ENCODE results near the gene SLPI. TPM values are rescaled to one million over a fixed set of nuclear protein-coding genes. Genes with fewer than 3 reads are reported as not detected.

Gene SLPI, protein sequence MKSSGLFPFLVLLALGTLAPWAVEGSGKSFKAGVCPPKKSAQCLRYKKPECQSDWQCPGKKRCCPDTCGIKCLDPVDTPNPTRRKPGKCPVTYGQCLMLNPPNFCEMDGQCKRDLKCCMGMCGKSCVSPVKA
- total RNA-seq (2014; rRNA removed; shearing (Covaris generic)) = not detected in 2 replicates

GRCh38 chr20:45254383-45255262 lies at the start of gene SLPI:
SLPI (minus strand) TSS chr20:45254564; CDS start chr20:45254543, 21 bp downstream.

GRCh38 chr20:45221076-45221475 lies 33.3 kb downstream of the SLPI start, which contains the start of gene SEMG2:
SEMG2 (plus strand) TSS chr20:45221373; CDS start chr20:45221390, 17 bp downstream.

GRCh38 chr20:45206725-45207124 lies 47.6 kb downstream of the SLPI start, which contains the start of gene SEMG1:
SEMG1 (plus strand) TSS chr20:45207033; CDS start chr20:45207054, 21 bp downstream.

Other genes starting within 250 kb of the SLPI start
- not detected in 2 replicates for gene KCNS1, start 153.4 kb downstream of the SLPI start, total RNA-seq (2014; rRNA removed; shearing (Covaris generic))
- not detected in 2 replicates for gene WFDC5, start 139.4 kb downstream of the SLPI start, total RNA-seq (2014; rRNA removed; shearing (Covaris generic))
- not detected in 2 replicates for gene WFDC12, start 130.1 kb downstream of the SLPI start, total RNA-seq (2014; rRNA removed; shearing (Covaris generic))
- gene PI3, start 79.7 kb downstream of the SLPI start, total RNA-seq (2014; rRNA removed; shearing (Covaris generic)) = not detected in 2 replicates
- gene SEMG1, start 47.5 kb downstream of the SLPI start, total RNA-seq (2014; rRNA removed; shearing (Covaris generic)) = not detected in 2 replicates
- not detected in 2 replicates for gene SEMG2, start 33.2 kb downstream of the SLPI start, total RNA-seq (2014; rRNA removed; shearing (Covaris generic))
- gene RBPJL, start 52.3 kb upstream of the SLPI start, total RNA-seq (2014; rRNA removed; shearing (Covaris generic)) = not detected in 2 replicates
- 1.1 and 1.9 TPM in 2 replicates for gene MATN4, start 53.7 kb upstream of the SLPI start, total RNA-seq (2014; rRNA removed; shearing (Covaris generic))
- gene SDC4, start 93.9 kb upstream of the SLPI start, total RNA-seq (2014; rRNA removed; shearing (Covaris generic)) = 95.3 and 111 TPM in 2 replicates
- 25.3 and 30.6 TPM in 2 replicates for gene SYS1, start 108.6 kb upstream of the SLPI start, total RNA-seq (2014; rRNA removed; shearing (Covaris generic))
- gene TP53TG5, start 123.8 kb upstream of the SLPI start, total RNA-seq (2014; rRNA removed; shearing (Covaris generic)) = 1.1 TPM in 1 of 2 replicates, not detected in the other
- 1.2 and 1.8 TPM in 2 replicates for gene DBNDD2, start 153.7 kb upstream of the SLPI start, total RNA-seq (2014; rRNA removed; shearing (Covaris generic))
- gene PIGT, start 161.6 kb upstream of the SLPI start, total RNA-seq (2014; rRNA removed; shearing (Covaris generic)) = 80.5 and 105 TPM in 2 replicates
- 0.72 and 1.1 TPM in 2 replicates for gene WFDC2, start 215.2 kb upstream of the SLPI start, total RNA-seq (2014; rRNA removed; shearing (Covaris generic))